HEK293T (cell line): Measurements from ENCODE around the gene MAML1.

Experiments
- CTCF ChIA-PET: fragments of 350-600 bp; formaldehyde crosslinking; extraction: SDS; loops from one replicate; lab custom pipeline; 2021; ENCODE audit warnings: antibody characterized with exemption, inconsistent platforms; lab: Yijun Ruan, JAX
- POLR2A ChIA-PET: fragments of 350-600 bp; formaldehyde crosslinking; extraction: SDS; loops from one replicate; lab custom pipeline; 2020; ENCODE audit warnings: antibody characterized with exemption, inconsistent platforms; lab: Yijun Ruan, JAX
- DNase-seq: peaks from one replicate; pipeline ENCODE4 v3.0.0; 2012; ENCODE audit warnings: mixed read lengths; ENCODE audit errors: extremely low spot score
- ARNT ChIP-seq: fragments of 450-650 bp; IDR thresholded peaks from 2 replicates; pipeline ENCODE4 v1.6.1; 2017; ENCODE audit warnings: mild to moderate bottlenecking
- BHLHE40 ChIP-seq: fragments of 450-650 bp; IDR thresholded peaks from 2 replicates; pipeline ENCODE4 v1.6.1; 2016; ENCODE audit warnings: mild to moderate bottlenecking, moderate library complexity, borderline replicate concordance
- CTBP1 ChIP-seq: fragments of 450-650 bp; IDR thresholded peaks from 2 replicates; pipeline ENCODE4 v1.6.1; 2016; ENCODE audit warnings: borderline replicate concordance
- ELF4 ChIP-seq: fragments of 450-650 bp; IDR thresholded peaks from 2 replicates; pipeline ENCODE4 v1.6.1; 2017; ENCODE audit warnings: antibody characterized with exemption
- FOXA1 ChIP-seq: fragments of 450-650 bp; IDR thresholded peaks from 2 replicates; pipeline ENCODE4 v1.6.1; 2016; ENCODE audit warnings: mild to moderate bottlenecking
- FOXK2 ChIP-seq: fragments of 450-650 bp; IDR thresholded peaks from 2 replicates; pipeline ENCODE4 v1.6.1; 2016; ENCODE audit warnings: mild to moderate bottlenecking
- FOXM1 ChIP-seq: fragments of 450-650 bp; IDR thresholded peaks from 2 replicates; pipeline ENCODE4 v1.6.1; 2017; ENCODE audit warnings: mild to moderate bottlenecking, borderline replicate concordance
- HDGF ChIP-seq: fragments of 450-650 bp; IDR thresholded peaks from 2 replicates; pipeline ENCODE4 v1.6.1; 2017; ENCODE audit warnings: antibody characterized with exemption, borderline replicate concordance
- L3MBTL2 ChIP-seq: fragments of 450-650 bp; conservative IDR thresholded peaks from 2 replicates; pipeline ENCODE4 v1.6.1; 2016; ENCODE audit warnings: mild to moderate bottlenecking
- LEF1 ChIP-seq: fragments of 450-650 bp; IDR thresholded peaks from 2 replicates; pipeline ENCODE4 v1.6.1; 2017; ENCODE audit warnings: mild to moderate bottlenecking, borderline replicate concordance
- NFRKB ChIP-seq: fragments of 450-650 bp; IDR thresholded peaks from 2 replicates; pipeline ENCODE4 v1.6.1; 2016; ENCODE audit warnings: mild to moderate bottlenecking, moderate library complexity
- PKNOX1 ChIP-seq: fragments of 450-650 bp; IDR thresholded peaks from 2 replicates; pipeline ENCODE4 v1.6.1; 2016
- SP1 ChIP-seq: fragments of 450-650 bp; IDR thresholded peaks from 2 replicates; pipeline ENCODE4 v1.6.1; 2017
- SUZ12 ChIP-seq: fragments of 450-650 bp; IDR thresholded peaks from 2 replicates; pipeline ENCODE4 v1.6.1; 2016; ENCODE audit warnings: mild to moderate bottlenecking
- TARDBP ChIP-seq: fragments of 450-650 bp; IDR thresholded peaks from 2 replicates; pipeline ENCODE4 v1.6.1; 2016
- ZNF384 ChIP-seq: fragments of 450-650 bp; IDR thresholded peaks from 2 replicates; pipeline ENCODE4 v1.6.1; 2016

The MAML1 gene

GRCh38 chr5:179777456-179777855 is 44.8 kb downstream of the MAML1 start:
- ChIA-PET POLR2A (no interaction called here), CTCF (interaction anchor here (0.6 to 2.9 kb wide), 2 partner anchors 15 to 22 kb away, joined by 3 to 9 read pairs; no protein-coding TSS in a partner anchor)

GRCh38 chr5:179777909-179778308 is 45.3 kb downstream of the MAML1 start:
- DNase-seq = no peak
- no peak for TF ChIP-seq ZNF384
- no peak for TF ChIP-seq BHLHE40
- TF ChIP-seq LEF1 = no peak
- TF ChIP-seq ELF4 = no peak
- TF ChIP-seq SP1 = no peak
- TF ChIP-seq HDGF = no peak
- CTCF ChIA-PET = interaction anchor here (2.9 kb wide), 1 partner anchor 15 kb away, joined by 9 read pairs; no protein-coding TSS in a partner anchor
- POLR2A ChIA-PET = no interaction called here

More at GRCh38 chr5:179777456-179777855, 44.8 kb downstream of the MAML1 start:
- no peak for DNase-seq
- TF ChIP-seq ZNF384 = no peak
- TF ChIP-seq PKNOX1 = no peak
- no peak for TF ChIP-seq FOXM1
- TF ChIP-seq L3MBTL2 = no peak
- TF ChIP-seq FOXA1 = no peak

- CTCF ChIA-PET = interaction anchor here (1.2 kb wide), 1 partner anchor 16 kb away, joined by 3 read pairs; no protein-coding TSS in a partner anchor
- POLR2A ChIA-PET = no interaction called here
- no peak for DNase-seq
- TF ChIP-seq ZNF384 (no peak), PKNOX1 (no peak), TARDBP (no peak), NFRKB (no peak), HDGF (no peak), ARNT (no peak), FOXM1 (no peak), ELF4 (no peak), SUZ12 (no peak)
These were observed 46.0 kb downstream of the MAML1 start for GRCh38 chr5:179778591-179778990.

- ChIA-PET CTCF (interaction anchor here (0.9 to 1.1 kb wide), 2 partner anchors 12 to 17 kb away, joined by 4 read pairs; no protein-coding TSS in a partner anchor), POLR2A (no interaction called here)
- DNase-seq = no peak
- TF ChIP-seq PKNOX1 (no peak), SUZ12 (no peak), SP1 (no peak), NFRKB (no peak), BHLHE40 (no peak), TARDBP (no peak), FOXA1 (no peak), FOXM1 (no peak), L3MBTL2 (no peak), LEF1 (no peak), ZNF384 (no peak), CTBP1 (no peak), ARNT (no peak), FOXK2 (no peak), ELF4 (no peak), HDGF (no peak)
These were observed 47.2 kb downstream of the MAML1 start for GRCh38 chr5:179779826-179780225.

- CTCF ChIA-PET = interaction anchor here (0.9 to 1.1 kb wide), 2 partner anchors 12 to 17 kb away, joined by 4 read pairs; no protein-coding TSS in a partner anchor
- POLR2A ChIA-PET = no interaction called here
- TF ChIP-seq PKNOX1 (no peak), ARNT (no peak), HDGF (no peak), ELF4 (no peak), NFRKB (no peak), SUZ12 (no peak), ZNF384 (no peak), FOXK2 (no peak), CTBP1 (no peak), FOXM1 (no peak), L3MBTL2 (no peak), TARDBP (no peak), BHLHE40 (no peak)
- no peak for DNase-seq
These were observed 47.7 kb downstream of the MAML1 start for GRCh38 chr5:179780362-179780761.

- DNase-seq = no peak
- ChIA-PET POLR2A (no interaction called here), CTCF (no interaction called here)
- TF ChIP-seq FOXK2 (no peak), SP1 (no peak), NFRKB (no peak), BHLHE40 (no peak), FOXM1 (no peak), TARDBP (no peak), CTBP1 (no peak), PKNOX1 (no peak), ZNF384 (no peak), L3MBTL2 (no peak), SUZ12 (no peak), FOXA1 (no peak), HDGF (no peak), ELF4 (no peak), ARNT (no peak), LEF1 (no peak)
These were observed 49.2 kb downstream of the MAML1 start for GRCh38 chr5:179781846-179782245.
